ENCODE measurements around the gene LRBA.

The LRBA gene

DNA sequence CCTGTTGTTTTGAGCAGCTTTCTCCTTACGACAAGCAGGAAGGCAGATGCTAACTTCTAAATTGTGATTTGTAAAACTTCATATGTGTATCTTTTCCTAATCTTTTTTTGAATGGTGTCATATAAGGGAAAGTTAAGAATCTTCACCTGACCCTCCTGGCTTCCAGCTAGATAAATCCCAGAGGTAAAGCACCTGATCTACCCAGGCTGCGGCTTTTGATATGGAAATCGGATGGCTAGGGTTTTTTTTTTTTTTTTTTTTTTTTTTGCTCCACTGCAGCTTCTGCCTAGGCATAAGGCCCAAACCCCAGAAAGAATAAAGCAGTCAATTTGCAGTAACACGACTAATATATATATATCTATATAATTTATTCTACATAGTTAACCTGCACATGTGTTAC, 423.2 kb downstream of the LRBA start:
- no peak for DNase-seq (ENCODE audit: low read depth in 1 of 2, low spot score in 1 of 2)

- no peak for DNase-seq (ENCODE audit: low read depth in 1 of 2, low spot score in 1 of 2)
These were observed 423.7 kb downstream of the LRBA start for GRCh38 chr4:150591406-150591805.

GRCh38 chr4:150590631-150591030, 424.5 kb downstream of the LRBA start:
- no peak for DNase-seq (ENCODE audit: low read depth in 1 of 2, low spot score in 1 of 2)

- DNase-seq (ENCODE audit: low read depth in 1 of 2, low spot score in 1 of 2): no peak
These were observed 425.9 kb downstream of the LRBA start for GRCh38 chr4:150589157-150589556.

GRCh38 chr4:150588316-150588715, 426.8 kb downstream of the LRBA start:
- no peak for DNase-seq (ENCODE audit: low read depth in 1 of 2, low spot score in 1 of 2)

- DNase-seq (ENCODE audit: low read depth in 1 of 2, low spot score in 1 of 2): no peak
These were observed 428.8 kb downstream of the LRBA start for GRCh38 chr4:150586162-150586810.

- DNase-seq (ENCODE audit: low read depth in 1 of 2, low spot score in 1 of 2): no peak
These were observed 429.5 kb downstream of the LRBA start for GRCh38 chr4:150585611-150586010.

- no peak for DNase-seq (ENCODE audit: low read depth in 1 of 2, low spot score in 1 of 2)
These were observed 430.8 kb downstream of the LRBA start for GRCh38 chr4:150584111-150584915.

GRCh38 chr4:150583287-150584110, 431.6 kb downstream of the LRBA start:
- no peak for DNase-seq (ENCODE audit: low read depth in 1 of 2, low spot score in 1 of 2)

DNA sequence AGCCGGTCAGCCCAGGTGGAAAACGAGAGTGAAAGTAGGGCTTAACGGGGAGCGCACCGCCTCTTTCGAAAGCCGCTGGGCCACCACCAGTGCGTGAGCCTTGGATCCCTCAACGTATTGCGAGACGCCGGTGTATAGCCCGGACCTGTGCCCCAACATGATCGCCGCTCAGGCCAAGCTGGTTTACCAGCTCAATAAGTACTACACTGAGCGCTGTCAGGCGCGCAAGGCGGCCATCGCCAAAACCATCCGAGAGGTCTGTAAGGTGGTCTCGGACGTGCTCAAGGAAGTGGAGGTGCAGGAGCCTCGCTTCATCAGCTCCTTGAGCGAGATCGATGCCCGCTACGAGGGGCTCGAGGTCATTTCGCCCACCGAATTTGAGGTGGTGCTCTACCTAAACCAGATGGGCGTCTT, 432.2 kb downstream of the LRBA start:
- DNase-seq (ENCODE audit: low read depth in 1 of 2, low spot score in 1 of 2): no peak

DNA sequence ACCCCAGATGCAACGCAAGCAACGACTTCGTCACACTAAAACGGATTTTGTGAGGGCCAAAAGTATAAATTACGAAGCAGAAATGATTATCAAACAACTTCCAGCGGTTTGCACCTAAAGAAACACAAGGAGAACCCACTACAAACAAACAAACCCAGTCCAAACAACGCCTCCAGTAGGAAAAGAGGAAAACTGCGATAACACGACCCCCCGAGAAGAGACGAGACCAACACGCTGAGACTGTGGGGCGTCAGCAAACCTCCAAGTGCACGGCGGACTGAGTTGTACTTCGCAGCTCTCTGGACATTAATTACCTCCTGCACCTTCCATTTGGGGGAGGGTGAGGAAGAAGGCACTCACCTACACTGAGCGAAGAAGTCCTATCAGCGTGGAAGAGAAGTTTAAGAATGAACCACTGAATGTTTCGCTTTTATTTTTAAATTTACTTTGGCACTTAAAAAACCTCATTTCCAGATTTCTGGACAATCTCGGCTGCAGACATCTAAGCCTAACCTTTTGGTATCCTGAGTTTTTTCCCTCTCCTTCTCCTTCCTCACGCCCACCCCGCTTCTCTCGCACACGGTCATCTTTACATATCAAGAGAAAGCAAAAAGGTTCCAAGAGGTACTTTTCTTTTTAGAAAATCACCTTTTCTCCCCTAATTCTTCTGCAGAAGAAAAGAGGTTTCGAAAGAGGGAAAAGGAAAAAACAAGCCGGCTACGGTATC, 432.8 kb downstream of the LRBA start, which contains the start of gene MAB21L2:
TSS of gene MAB21L2 (plus strand) at position 6 of the 727 bp plus-strand sequence. CDS start 879 bp downstream, outside the sequence.
- no peak for DNase-seq (ENCODE audit: low read depth in 1 of 2, low spot score in 1 of 2)

DNA sequence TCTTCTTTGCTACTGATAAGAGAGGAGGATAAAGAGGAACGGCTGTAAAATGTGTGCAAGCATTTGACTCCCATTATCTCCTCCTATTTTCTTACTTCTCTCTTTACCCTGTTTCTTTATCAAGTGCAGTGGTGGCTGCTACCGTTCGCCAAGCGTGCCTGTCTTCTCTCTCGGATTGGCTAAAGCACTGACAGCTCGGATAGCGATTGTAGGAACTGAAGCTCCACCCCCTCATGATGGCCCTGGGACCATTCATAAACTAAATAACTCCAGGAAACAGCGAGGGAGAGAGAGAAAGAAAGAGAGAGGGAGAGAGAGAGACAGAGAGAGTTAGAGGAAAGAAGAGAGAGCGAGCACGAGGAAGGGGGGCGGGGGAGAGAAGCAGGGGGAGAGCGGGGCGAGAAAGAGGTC, 433.4 kb downstream of the LRBA start:
- DNase-seq (ENCODE audit: low read depth in 1 of 2, low spot score in 1 of 2): no peak

- no peak for DNase-seq (ENCODE audit: low read depth in 1 of 2, low spot score in 1 of 2)
These were observed 434.0 kb downstream of the LRBA start for GRCh38 chr4:150581056-150581605.

DNA sequence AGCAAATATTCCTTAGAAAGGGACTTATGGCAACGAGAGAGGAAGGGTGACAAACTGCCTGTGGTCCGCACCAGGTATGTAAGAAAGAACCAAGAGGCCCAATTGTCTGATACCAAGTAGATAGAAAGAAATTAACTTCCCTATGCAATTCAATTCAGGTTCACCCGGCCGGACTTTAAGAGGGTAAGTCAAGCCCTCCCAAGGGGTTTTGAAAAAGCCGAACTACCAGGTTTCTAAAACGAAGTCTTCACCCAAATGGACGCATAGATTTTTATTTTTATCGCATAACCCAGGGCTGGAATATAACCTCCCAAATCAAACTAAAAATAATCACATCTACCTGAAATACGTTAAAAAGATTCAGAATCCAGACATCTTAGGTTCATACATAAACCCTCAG, 434.8 kb downstream of the LRBA start:
- DNase-seq (ENCODE audit: low read depth in 1 of 2, low spot score in 1 of 2): no peak

GRCh38 chr4:150579551-150580234, 435.4 kb downstream of the LRBA start:
- no peak for DNase-seq (ENCODE audit: low read depth in 1 of 2, low spot score in 1 of 2)

GRCh38 chr4:150578745-150579501, 436.2 kb downstream of the LRBA start:
- DNase-seq (ENCODE audit: low read depth in 1 of 2, low spot score in 1 of 2): no peak

- DNase-seq (ENCODE audit: low read depth in 1 of 2, low spot score in 1 of 2): no peak
These were observed 437.3 kb downstream of the LRBA start for GRCh38 chr4:150577796-150578195.

DNA sequence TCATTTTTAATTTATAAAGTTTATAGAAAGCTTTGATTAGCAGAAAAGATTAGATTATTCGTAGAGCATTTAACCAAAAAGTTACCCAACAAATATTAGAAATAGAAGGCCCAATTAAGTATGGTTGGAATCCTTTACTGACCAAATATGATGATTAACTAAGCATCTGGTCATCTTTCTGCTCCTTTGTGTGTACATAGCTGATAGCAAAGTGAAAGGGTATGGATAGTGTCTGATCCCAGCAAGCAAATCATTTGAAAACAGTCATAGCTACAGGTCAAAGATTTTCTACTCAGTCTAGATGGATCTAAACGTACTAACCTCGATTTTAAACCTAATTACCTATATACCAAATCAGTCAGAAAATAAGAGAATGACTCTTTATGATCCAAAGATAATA, 440.4 kb downstream of the LRBA start:
- no peak for DNase-seq (ENCODE audit: low read depth in 1 of 2, low spot score in 1 of 2)

DNA sequence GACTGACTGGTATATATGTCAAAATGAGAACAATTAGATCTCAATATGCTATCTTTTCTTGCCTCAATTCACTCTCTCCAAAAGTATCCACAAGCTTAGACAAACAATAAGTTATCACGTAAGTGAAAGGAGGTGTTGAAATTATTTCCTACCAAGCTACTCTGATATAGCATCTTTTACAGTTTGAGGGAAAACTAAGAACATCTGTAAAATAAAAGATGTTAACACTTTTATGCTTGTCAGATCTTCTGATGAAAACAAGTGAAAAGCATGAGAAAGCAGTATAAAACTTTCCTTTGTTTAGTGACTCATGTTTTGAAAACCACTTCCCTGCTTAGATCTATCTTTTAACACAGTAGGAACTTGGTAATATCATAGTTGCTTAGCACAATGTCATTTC, 441.6 kb downstream of the LRBA start:
- no peak for DNase-seq (ENCODE audit: low read depth in 1 of 2, low spot score in 1 of 2)
